T47D (cell line): Measurements from ENCODE around the gene PRL.

Source experiments
- DNase-seq, 2 experiments: peaks; one replicate each; pipeline versions ENCODE4 v3.0.0 to v3.0.0-alpha.2; 2011 to 2012; ENCODE audit warnings: low read depth in 1 of 2, low spot score in 1 of 2
- JUND ChIP-seq: IDR thresholded peaks from 2 replicates; pipeline ENCODE4 v1.6.1; 2012; ENCODE audit warnings: low read depth
- in situ Hi-C: cut with HindIII; loops from 2 replicates; pipeline ENCODE4 v1.10.0; 2016; ENCODE audit warnings: low sequenced_read_pairs, low pct_unique_long_range_greater_than_20kb

The PRL gene

DNA sequence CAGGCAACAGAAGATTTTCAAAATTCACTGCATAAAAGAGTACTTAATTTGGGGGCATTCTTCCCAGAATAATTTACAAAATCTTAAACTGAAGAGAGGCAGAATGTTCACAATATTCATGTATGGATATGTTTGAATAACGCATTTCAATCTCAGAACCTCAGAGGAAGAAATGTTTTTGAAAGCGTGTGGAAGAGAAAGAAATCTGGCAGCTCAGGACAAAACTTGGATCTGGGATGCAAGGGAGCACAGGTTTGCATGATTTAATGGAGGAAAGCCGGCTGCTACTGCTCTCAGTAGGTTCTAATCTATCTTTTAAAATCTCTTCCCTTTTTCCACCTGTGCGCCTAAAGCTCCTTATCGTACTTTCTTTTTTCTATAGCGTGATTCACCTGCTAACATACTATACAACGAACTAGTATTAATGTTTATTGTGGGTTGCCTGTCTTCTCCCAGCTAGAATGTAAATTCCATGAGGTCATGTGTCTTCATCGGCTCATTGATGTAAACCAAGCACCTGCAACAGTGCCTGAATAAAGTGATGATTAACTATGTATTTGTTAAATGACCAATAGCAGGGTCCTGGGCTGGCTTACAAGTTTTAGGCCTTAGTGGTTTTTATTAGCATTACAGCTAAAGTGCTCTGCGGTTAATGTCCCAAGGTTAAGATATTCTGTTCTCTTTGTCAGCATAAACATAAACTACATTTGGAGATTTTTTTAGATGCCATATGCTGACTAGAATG is 15.3 kb downstream of the PRL start:
- in situ Hi-C loops, result no loop called here
- no peak for TF ChIP-seq JUND

DNA sequence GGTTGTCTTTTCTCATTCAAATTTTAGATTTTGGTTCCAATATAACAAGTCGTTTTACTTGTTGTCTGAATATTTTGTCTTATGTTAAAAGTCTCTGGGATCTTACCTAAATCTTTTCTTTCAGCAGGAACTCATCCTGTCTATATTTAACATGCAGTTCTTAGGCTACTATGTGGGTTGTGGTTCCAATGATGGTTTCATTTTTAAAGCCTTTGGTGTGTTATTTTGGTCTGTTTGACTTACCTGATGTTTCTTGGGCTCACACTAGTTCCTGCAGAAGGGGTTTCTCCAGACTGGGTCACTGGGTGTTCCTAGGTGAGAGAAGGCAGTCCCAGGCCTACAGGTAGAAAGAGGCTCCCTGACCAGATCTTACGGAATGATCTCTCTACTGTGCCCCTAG is 17.4 kb downstream of the PRL start:
- DNase-seq, result no peak
- in situ Hi-C loops, result no loop called here
- no peak for TF ChIP-seq JUND

More for the DNA sequence above, 15.3 kb downstream of the PRL start:
- no peak for DNase-seq

DNA sequence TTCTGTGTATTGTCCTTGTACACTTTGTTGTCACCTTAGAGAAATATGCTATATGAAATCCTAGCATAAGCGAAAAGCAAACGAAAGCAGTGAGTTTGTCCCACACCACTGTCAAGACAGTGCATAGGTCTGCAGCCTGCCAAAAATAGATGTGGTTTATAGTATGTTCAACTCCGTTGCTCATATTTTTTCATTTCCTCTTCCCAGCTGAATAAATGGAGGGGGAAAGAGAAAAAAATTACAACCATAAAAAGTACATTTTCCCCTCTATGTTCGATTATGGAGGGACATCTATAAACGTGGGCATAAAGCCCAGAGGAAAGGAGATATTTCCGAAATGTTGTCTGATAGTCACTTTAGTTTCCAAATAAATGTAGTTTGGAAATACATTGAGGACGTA is 25.8 kb downstream of the PRL start:
- DNase-seq, result no peak
- in situ Hi-C loops, result no loop called here

DNA sequence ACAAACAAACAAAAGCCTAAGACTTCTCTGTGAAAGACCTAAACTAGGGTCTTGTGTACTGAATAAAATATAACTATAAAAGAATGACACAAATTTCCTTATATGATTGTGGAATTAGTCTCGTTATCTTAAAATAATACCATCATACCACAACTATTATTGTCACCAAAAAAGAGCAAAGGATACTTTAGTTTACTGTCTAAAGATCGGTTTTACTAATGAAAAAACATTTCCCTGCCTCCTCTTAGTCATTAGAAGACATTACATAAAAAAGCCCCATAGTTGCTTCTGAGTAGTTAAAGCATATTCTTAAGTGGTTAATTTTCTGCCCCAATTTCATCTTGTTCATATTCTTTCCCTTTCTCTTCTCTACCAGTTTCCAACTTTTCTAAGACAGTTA is 33.1 kb downstream of the PRL start:
- TF ChIP-seq JUND, result no peak
- in situ Hi-C loops, result no loop called here
- DNase-seq, result no peak

More for the DNA sequence above, 25.8 kb downstream of the PRL start:
- TF ChIP-seq JUND, result no peak

DNA sequence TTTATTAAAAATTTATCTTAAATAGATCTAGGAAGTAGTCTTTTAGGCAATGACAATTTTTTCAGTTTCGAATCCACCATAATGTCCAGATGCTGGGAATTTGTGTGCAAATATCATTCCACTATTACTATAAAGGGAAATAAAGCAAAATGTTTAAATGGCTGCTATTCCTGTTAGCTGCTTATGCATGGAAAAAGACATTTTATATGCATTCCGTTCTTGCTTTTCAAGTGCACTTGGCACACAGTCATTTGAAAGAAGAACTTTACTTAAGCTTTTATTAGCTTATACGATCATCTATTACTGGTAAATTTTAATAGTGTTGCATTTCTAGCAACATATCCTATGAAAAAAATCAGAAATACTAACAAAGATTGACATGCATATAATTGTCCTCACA is 42.0 kb downstream of the PRL start:
- TF ChIP-seq JUND, result no peak
- in situ Hi-C loops, result no loop called here
- DNase-seq, result no peak

DNA sequence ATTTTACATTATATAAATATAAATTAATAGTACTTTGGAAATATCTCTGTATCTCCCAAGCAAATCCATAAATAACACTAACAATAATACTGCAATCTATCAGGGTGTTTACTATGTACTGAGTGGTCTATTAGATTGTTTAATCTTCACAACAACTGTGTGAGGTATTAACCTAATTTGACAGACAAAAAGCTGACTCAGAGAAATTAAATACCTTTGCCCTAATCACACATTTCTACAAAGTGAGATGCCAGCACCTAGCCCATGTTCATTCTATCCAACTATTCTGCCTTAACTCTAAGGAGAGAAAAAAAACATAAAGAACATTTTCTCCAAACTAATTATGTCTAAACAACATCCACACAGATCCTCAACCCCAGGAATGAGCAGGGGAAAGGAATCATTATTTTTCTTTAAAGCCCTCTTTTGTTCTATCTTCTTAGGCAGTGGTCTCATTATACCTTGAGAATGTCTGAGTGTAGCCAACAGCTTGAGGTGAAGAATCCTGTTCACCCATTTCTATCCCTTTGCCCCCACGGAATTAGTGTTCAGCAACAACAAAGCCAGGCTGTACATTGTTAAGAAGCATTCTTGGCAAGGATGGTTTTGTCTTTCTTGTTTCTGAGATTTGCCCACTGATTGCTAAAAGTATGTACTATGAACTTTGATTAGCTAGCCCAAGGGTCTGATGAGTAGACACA is 42.7 kb downstream of the PRL start:
- in situ Hi-C loops, result no loop called here
- TF ChIP-seq JUND, result no peak
- no peak for DNase-seq

DNA sequence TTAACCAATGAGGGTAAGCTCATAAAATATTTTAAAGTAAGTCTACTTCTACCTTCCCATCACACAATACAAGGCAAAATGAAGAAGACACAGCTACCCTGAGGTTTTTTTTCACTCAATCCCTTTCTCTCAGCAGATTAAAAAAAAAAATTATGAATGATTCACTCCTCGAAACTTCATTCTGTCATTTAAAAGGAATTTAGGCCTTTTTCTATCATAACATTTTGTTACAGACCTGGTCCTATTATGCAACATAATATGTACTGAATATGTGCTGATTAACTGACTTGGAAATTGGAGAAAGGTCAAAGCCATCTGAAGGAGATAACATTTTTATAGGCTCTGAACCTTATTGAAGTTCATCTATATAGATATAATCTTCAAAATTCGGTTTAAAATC is 45.5 kb downstream of the PRL start:
- TF ChIP-seq JUND, result no peak
- no peak for DNase-seq
- in situ Hi-C loops, result no loop called here

DNA sequence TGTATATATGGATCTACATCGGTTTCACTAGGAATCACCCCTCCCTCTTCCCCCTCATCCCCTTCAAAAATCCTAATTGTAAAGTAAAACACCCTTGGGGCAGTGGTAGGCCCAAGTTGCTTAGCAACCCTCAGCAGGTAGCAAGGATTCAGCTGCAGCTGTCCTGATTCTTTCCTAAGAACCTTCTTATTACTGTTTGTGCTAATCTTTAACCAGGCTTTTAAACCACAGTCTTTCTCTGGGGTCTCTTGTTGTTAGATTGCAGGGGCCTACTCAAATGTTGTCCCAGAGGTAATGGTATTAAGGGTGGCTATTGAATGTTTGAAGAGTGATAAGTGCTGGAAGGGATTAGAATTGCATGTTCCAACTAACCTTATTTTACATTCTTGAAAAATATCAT is 46.4 kb downstream of the PRL start:
- no peak for DNase-seq
- in situ Hi-C loops, result no loop called here
- no peak for TF ChIP-seq JUND

DNA sequence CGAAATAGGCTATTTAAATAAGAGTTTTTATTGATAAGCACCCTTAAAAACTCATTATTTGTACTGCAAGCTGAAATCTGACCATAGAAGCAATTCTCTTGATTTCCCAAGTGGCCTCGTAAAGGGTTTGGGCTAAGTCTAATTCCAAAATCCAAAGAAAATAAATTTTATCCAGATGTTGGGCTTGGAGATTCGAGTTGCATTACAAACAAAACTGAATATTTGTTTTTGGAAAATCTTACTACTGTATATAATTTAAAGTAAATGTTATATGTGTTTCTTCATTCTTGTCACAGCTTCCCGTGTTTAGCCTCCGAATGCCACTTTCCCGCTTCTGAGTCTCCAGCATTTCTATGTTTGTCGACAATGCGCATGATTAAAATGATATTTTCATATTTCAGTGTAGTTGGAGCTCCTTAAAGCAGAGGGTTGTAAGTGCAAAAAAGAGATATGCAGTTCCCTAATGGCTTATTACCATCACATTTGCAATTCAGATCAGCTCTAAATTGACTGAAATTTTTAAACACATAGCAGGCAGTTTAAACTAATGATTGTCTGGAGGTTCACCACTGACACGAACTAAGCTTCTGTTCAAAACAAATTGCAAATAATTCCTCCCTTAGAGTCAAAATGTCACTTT is 47.0 kb downstream of the PRL start:
- no peak for TF ChIP-seq JUND

DNA sequence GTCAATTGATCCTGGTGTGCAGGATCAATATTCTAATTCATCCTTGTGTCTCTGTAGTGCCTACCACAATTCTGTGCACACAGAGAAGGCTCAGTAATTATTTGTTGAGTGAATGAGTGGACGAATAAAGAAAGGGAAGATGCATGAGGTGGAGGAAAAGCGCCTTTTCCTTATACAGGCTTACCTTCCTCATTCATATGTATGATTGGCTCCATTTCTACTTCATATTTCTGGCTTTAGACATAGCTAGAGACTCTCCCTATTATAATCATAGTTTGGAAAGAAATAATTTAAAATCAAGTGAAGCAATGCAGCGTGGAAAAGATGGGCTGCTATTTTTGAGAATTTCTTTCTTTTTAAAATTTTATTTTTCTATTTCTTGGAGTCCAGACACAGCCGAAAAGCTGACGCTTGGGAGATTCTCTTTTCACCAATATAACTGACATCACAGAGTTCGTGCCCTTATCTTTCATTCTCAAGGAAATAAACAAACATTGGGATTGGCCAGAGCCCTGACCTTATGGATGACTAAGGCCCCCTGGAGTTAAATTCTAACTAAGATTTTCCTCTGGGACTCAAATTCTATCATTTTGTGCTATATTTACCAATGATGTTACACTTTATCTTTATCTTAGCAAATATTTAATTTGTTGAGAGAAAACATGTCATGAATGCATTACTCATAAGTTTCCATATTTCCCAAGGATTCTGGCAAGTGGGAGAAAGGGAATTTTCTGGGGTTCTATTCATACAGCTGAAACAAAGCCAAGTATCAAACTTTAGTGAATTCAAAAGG is 48.1 kb downstream of the PRL start:
- no peak for DNase-seq
- no peak for TF ChIP-seq JUND
- in situ Hi-C loops, result no loop called here

More for the DNA sequence above, 47.0 kb downstream of the PRL start:
- DNase-seq, result no peak
- in situ Hi-C loops, result no loop called here

DNA sequence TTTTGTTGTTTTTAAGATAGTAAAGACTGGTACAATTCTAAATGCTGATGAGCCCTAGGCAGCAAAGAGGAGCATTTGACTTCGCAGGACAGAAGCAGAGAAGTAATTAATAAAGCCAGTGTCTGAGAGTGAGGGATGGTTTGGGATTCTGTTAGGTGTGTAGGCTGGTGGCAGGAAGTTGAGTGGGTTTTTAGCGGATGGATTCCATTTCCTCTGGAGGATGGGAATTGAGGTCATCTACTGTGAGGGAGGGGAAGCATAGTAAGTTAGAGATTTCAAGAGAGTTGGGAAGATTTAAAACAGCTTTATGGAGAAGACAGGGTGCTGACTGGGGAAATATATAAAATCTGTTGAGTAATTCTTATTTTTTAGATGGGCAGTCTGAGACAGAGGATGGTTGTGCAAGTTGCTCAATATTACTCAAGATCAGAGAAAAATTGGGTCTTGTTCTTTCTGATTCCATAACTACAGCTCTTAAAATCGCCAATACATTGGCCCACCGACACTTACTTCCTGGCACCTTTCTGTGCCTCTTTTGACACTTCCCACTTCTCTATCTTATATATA is 48.8 kb downstream of the PRL start:
- DNase-seq, result no peak
- in situ Hi-C loops, result no loop called here
- no peak for TF ChIP-seq JUND

DNA sequence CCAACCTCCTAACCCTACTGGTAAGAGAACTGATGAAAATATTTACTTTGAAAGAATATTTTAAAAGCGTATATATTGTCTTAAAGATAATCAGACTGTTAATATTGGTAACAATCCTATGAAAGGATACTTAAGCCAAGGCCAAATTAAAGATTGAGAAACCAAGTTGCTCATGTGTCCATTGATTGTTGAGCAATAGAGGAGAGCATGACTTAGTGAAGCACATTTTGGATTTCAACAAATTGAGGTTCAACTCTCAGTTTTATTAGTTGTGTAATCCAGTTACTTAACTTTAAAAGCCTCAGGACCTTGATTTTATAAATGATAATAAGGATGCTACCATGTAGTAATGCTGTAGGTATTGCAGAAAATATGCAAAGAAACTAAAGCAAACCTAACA is 56.8 kb downstream of the PRL start:
- TF ChIP-seq JUND, result no peak
- no peak for DNase-seq
- in situ Hi-C loops, result no loop called here
